Superior temporal gyrus (tissue), 1 donor: ENCODE measurements around the gene LGALS9C.
"Not testable (repeated sequence)": the region's sequence is repeated elsewhere in the genome, so short reads cannot be mapped to it uniquely, and the experiment has no call there.

Source experiments
- DNase-seq: peaks from one replicate; pipeline ENCODE4 v3.0.0-alpha.2; 2016; ENCODE audit errors: extremely low spot score

The LGALS9C gene

GRCh38 chr17:18476508-18477308 is at the start of gene LGALS9C:
Gene LGALS9C, plus strand, starts transcription at chr17:18476789. Its CDS starts 66 bp downstream, at chr17:18476855.
- not testable (repeated sequence) for DNase-seq

DNA sequence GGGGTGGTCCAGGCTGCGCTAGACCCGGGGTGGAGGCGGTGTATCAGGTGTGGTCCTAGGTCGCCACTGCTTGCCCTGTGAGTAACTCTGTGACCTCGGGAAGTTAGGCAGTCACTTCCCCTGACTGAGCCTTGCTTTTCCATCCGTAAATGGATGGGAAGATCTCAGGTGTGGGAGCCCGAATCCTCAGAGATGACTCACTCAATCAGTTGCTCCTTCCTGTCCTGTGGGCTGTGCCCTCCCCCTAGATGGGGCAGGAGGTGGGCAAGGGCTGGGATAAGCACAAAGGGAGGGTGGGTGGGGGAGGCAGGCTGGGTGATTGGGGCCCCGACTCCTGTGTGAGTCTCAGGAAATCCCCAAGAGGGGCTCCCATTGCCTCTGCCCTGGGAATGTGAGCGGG is 44.4 kb upstream of the LGALS9C start:
- DNase-seq, result not testable (repeated sequence)

- not testable (repeated sequence) for DNase-seq
Measured at GRCh38 chr17:18439465-18439870, 37.1 kb upstream of the LGALS9C start.

GRCh38 chr17:18442093-18442492 is 34.5 kb upstream of the LGALS9C start:
- not testable (repeated sequence) for DNase-seq

DNA sequence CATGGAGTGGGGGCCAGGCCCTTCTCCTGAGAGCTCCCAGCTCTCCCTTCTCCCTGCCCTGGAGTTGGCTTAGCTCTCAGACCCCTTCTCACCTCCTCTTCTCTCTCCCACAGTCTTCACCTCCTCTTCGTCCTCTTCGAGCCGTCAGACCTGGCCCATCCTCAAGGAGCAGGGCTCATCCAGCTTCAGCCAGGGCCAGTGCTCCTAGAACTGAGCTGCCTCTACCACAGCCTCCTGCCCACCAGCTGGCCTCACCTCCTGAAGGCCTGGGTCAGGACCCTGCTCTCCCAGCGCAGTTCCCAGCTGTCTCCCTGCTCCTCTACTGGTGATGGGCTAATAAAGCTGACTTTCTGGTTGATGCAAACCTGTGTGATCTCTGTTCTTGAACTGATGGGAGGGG is 34.1 kb upstream of the LGALS9C start:
- DNase-seq, result not testable (repeated sequence)

- DNase-seq, result not testable (repeated sequence)
Measured at GRCh38 chr17:18447476-18448205, 28.9 kb upstream of the LGALS9C start.

DNA sequence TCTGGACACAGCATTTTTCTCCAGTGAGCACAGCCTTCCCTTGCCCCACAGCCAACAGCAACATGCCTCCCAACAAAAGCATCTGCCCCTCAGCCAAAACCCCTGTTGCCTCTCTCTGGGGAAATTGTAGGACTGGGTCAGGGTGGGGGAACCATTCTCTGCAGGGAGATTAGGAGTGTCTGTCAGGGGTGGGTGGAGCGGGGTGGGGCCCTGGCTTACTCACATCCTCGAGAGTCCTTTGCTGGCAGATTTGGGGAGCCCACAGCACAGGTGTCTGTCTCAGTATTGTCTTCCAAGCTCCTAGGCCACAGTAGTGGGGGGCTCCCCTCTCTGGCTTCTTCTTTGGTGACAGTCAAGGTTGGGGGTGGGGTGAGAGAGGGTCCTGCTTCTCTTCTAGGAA is 28.3 kb upstream of the LGALS9C start:
- DNase-seq, result not testable (repeated sequence)

GRCh38 chr17:18449833-18450232 is 26.8 kb upstream of the LGALS9C start:
- not testable (repeated sequence) for DNase-seq

GRCh38 chr17:18450998-18451397 is 25.6 kb upstream of the LGALS9C start:
- not testable (repeated sequence) for DNase-seq

- not testable (repeated sequence) for DNase-seq
Measured at GRCh38 chr17:18451969-18452368, 24.6 kb upstream of the LGALS9C start.

GRCh38 chr17:18459035-18459434 is 17.6 kb upstream of the LGALS9C start:
- DNase-seq, result not testable (repeated sequence)

GRCh38 chr17:18463831-18464502 is 12.6 kb upstream of the LGALS9C start:
- DNase-seq, result not testable (repeated sequence)

DNA sequence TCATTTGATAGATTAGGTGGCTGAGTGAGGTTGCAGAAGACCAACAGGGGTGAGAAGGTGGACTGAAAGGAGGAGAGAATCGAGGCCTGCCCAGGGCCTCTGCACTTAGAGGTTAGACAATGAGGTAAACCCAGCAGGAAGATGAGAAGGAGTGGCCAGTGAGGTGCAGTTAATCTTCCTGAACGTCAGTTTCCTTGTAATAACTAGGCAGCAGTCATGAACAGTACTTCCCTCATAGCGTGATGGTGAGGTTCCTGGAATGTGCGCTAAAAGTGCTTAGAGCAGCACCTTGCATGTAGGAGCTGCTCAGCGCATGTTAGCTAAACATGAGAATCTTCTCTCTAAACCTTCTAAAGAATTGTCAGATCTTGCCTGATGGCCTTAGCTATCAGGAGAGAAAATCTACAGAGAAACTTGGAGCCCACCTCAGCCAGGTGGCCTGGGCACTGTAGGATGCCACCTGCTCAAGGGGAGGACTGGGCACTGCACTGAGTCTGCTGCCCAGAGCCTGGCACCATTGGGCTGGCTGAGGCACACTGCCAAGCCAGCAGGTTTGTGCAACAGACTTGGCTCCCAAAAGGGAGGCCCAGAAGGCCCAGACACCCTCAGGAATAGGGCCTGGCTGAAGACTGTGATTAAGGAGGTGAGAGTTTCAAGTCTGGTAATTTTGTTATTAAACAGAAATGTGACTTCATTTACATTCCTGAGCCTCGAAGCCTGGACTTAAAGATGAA is 10.2 kb upstream of the LGALS9C start:
- DNase-seq, result not testable (repeated sequence)

- not testable (repeated sequence) for DNase-seq
Measured at GRCh38 chr17:18467001-18467400, 9.6 kb upstream of the LGALS9C start.

DNA sequence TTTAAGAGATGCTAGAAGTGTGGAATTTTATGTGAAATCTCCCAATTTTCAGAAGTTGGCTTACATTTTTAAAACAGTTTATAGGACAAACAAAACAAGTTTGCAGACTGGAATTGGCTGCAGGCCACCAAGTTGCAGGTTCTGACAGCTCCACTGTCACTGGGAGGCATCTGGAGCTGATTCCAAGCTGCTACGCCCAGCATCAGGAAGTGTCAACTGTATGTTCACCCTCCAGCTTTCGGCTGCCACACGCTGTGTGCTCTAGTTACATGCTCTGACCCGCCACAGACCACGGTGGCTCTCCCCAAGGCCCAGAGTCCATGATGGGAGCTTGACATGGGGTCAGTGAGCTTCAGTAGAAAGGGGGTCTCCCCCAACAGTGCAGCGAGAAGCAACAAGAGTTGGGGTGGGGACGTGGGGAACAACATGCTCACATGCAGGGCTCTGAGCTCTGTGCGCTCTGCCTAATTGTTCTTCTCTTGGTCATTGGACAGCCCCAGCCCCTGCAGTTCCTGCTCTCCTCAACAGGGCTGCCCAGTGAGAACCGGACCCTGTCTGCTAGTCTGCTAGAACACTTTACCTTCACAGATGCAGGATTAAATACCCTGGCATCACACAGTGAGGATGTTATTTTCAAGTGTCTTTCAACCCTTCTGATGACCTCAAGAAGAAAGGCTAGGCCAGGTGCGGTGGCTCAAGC is 8.0 kb upstream of the LGALS9C start:
- not testable (repeated sequence) for DNase-seq

GRCh38 chr17:18469837-18470236 is 6.8 kb upstream of the LGALS9C start:
- not testable (repeated sequence) for DNase-seq

GRCh38 chr17:18470345-18470930 is 6.2 kb upstream of the LGALS9C start:
- not testable (repeated sequence) for DNase-seq

DNA sequence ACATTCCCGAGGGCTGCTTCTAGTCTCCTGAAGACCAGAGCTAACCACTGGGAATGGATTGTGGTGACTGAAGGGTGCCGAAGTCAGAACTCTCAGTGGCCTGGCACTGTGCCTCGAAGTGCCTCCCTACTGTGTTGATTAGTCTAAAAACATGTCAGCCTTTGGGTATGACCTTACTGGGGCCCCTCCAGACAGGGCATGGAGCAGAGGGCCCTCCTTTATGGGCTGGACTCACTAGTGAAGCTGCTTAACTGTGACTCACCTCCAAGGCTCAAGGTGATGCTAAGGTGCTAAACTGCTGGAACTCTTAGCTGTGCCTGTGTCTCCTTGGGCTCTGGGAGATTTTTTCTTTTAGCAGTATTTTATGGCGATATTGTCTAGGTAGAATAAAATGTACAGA is 2.6 kb upstream of the LGALS9C start:
- not testable (repeated sequence) for DNase-seq

- DNase-seq, result not testable (repeated sequence)
Measured at GRCh38 chr17:18474754-18475153, 1.8 kb upstream of the LGALS9C start.

GRCh38 chr17:18477367-18477766 is 778 bp downstream of the LGALS9C start:
- not testable (repeated sequence) for DNase-seq
